Sigmoid colon (tissue), 4 donors: ENCODE results near the gene SORCS2.

Experiments used
- EP300 ChIP-seq, 4 donors: sonication (generic); formaldehyde crosslinking; IDR thresholded peaks; one replicate each; pipeline ENCODE4 v1.6.1; 2017; ENCODE audit warnings: antibody characterized with exemption in 4 of 4
- POLR2A ChIP-seq, 2 donors: fragments of 450-650 bp; IDR thresholded peaks; one replicate each; pipeline ENCODE4 v1.6.1; 2016; ENCODE audit warnings: antibody characterized with exemption in 2 of 2, mild to moderate bottlenecking in 2 of 2, moderate library complexity in 2 of 2
- TF ChIP-seq, protein P1 (sequence below), 4 experiments: fragments of 450-650 bp in 3 of 4; fragments of 200-600 bp in 1 of 4; IDR thresholded peaks; one replicate each; pipeline ENCODE4 v1.5.1; 2016 to 2019; ENCODE audit warnings: antibody characterized with exemption in 4 of 4, mild to moderate bottlenecking in 3 of 4, moderate library complexity in 2 of 4

DNA sequence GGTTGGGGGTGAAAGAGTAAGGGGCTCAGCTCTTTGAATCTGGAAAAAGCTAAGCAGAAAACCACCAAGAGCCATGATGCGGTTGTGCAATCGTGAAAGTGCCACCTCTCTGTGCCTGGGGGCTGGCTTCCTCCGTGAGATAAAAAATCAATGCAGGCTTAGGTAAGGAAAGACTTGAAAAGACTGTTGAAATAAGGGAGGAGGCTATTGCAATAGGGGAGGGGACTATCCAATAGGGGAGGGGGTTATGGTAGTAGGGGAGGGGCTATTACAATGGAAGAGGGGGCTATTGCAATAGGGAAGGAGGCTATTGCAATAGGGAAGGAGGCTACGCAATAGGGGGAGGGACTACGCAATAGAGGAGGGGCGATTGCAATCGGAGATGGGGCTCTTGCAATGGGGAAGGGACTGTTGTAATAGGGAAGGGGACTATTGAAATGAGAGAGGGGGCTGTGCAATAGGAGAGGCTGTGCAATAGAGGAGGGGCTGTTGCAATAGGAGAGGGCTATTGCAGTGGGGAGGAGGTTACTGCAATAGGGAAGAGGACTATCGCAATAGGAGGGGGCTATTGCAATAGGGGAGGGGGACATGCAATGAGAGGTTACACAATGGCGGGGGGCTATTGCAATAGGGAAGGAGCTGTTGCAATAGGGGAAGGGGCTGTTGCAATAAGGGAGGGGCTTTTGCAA is 404.7 kb downstream of the SORCS2 start:
- TF ChIP-seq POLR2A (IDR thresholded peaks at IDR 0.05) (no peak), EP300 (IDR thresholded peaks at IDR 0.05) (no peak)
- TF ChIP-seq, protein P1, sequence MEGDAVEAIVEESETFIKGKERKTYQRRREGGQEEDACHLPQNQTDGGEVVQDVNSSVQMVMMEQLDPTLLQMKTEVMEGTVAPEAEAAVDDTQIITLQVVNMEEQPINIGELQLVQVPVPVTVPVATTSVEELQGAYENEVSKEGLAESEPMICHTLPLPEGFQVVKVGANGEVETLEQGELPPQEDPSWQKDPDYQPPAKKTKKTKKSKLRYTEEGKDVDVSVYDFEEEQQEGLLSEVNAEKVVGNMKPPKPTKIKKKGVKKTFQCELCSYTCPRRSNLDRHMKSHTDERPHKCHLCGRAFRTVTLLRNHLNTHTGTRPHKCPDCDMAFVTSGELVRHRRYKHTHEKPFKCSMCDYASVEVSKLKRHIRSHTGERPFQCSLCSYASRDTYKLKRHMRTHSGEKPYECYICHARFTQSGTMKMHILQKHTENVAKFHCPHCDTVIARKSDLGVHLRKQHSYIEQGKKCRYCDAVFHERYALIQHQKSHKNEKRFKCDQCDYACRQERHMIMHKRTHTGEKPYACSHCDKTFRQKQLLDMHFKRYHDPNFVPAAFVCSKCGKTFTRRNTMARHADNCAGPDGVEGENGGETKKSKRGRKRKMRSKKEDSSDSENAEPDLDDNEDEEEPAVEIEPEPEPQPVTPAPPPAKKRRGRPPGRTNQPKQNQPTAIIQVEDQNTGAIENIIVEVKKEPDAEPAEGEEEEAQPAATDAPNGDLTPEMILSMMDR (IDR thresholded peaks at IDR 0.05) = no peak
